PFSK-1 (cell line): Measurements from ENCODE around the gene NEIL3.

ENCODE experiments used
- FOXP2 ChIP-seq: optimal IDR thresholded peaks from 2 replicates; pipeline ENCODE3; 2011; ENCODE audit warnings: borderline replicate concordance, control low read depth, inconsistent platforms; ENCODE audit not compliant: insufficient read depth; ENCODE audit errors: extremely low read length, extremely low read depth
- POLR2AphosphoS5 ChIP-seq: IDR thresholded peaks from 2 replicates; pipeline ENCODE4 v1.6.1; 2012; ENCODE audit warnings: low read depth, mild to moderate bottlenecking, control low read depth, low read length, moderate library complexity
- REST ChIP-seq, 2 experiments: IDR thresholded peaks; 2 replicates each; pipeline versions ENCODE4 v1.6.1 to v1.8.0; 2011 to 2012; ENCODE audit warnings: low read depth in 2 of 2, low read length in 2 of 2, control low read depth in 1 of 2, inconsistent platforms in 1 of 2, mild to moderate bottlenecking in 1 of 2, moderate library complexity in 1 of 2; ENCODE audit not compliant: insufficient read depth in 1 of 2
- SIN3A ChIP-seq: IDR thresholded peaks from 2 replicates; pipeline ENCODE4 v1.6.1; 2012; ENCODE audit warnings: mild to moderate bottlenecking, low read length, moderate library complexity, borderline replicate concordance; ENCODE audit not compliant: insufficient read depth
- TAF1 ChIP-seq: IDR thresholded peaks from 2 replicates; pipeline ENCODE4 v1.6.1; 2012; ENCODE audit warnings: low read length, control low read depth, borderline replicate concordance; ENCODE audit not compliant: insufficient read depth

NEIL3 gene

DNA sequence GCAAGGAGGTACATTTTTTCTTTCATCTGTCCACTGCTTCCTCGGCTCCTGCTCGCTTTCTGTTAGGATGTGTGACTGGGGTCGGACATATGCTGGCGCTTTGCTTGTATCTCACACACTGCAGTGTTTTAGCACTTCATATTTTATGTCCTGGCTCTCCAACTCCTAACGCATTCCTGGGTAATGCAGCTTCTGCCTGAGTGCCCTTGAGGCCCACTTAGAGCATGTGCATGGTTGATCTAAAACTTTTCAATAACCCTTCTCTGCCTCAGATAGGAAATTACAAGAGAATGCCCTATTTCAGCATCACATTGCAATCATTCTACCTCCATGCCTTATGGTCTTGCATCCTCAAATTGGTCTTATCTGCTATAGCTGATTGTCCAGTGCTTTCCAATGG is 65.3 kb downstream of the NEIL3 start:
- TF ChIP-seq FOXP2 (no peak), REST (IDR thresholded peaks at IDR 0.05; ENCODE audit: insufficient read depth in 1 of 2, low read depth in 2 of 2, low read length in 2 of 2) (no peak), SIN3A (no peak), TAF1 (no peak), POLR2AphosphoS5 (no peak)

DNA sequence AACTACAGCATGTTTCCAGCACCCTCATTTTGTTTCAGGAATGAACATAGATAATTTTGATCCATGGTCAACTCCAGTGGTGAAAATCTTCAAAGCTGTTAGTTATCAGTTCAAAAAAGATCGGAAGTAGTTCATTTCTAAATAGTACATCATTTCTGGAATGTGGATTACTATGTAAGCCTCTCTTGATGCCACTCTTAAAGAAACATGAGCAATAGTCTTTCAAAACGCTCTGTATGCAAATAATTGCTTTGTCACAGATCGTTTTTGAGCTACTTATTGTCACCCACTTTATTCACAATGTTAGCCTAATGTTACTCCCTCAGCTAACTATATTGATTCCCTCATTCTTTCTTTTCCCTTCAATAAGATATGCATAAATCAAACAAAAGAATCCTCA is 65.7 kb downstream of the NEIL3 start:
- no peak for TF ChIP-seq FOXP2
- TF ChIP-seq SIN3A = no peak
- no peak for TF ChIP-seq REST (IDR thresholded peaks at IDR 0.05; ENCODE audit: insufficient read depth in 1 of 2, low read depth in 2 of 2, low read length in 2 of 2)
- TF ChIP-seq POLR2AphosphoS5 = no peak
- TF ChIP-seq TAF1 = no peak

- TF ChIP-seq POLR2AphosphoS5 (no peak), REST (IDR thresholded peaks at IDR 0.05; ENCODE audit: insufficient read depth in 1 of 2, low read depth in 2 of 2, low read length in 2 of 2) (no peak), SIN3A (no peak), TAF1 (no peak)
These were observed 66.3 kb downstream of the NEIL3 start for GRCh38 chr4:177376024-177376423.

- TF ChIP-seq POLR2AphosphoS5 (no peak), TAF1 (no peak), FOXP2 (no peak)
These were observed 71.1 kb downstream of the NEIL3 start for GRCh38 chr4:177380730-177381287.

DNA sequence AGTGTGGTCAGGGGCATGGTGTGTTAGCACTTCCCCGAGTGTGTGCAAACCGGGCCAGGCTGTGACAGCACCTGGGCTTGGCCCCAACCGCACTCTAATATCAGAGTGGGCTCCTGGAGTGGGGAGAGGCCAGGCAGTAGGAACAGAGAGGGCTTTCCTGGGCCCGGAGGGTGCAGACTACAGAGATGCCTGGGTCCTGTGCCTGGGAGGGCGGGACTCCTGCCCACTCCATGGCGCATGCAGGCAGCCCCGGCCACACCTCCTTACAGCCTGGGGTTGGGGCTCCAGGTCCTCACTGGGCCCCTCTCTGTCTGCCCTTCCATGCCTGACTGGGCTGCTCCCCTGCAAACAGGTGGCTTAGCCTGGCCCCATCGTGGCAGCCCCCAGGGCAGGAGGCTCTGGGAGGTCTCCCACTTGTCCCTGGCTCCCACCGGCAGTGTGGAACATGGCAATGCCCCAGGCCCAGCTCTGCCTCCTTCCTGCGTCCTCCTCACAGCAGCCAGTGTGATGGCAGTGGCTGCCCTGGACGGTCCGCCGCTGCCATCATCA is 72.2 kb downstream of the NEIL3 start:
- no peak for TF ChIP-seq REST (IDR thresholded peaks at IDR 0.05; ENCODE audit: insufficient read depth in 1 of 2, low read depth in 2 of 2, low read length in 2 of 2)
- TF ChIP-seq POLR2AphosphoS5 = no peak
- no peak for TF ChIP-seq FOXP2
- TF ChIP-seq TAF1 = no peak
- TF ChIP-seq SIN3A = no peak
